Osteoblast (primary cell): ENCODE data around the gene PPP1R3C. TPM values are rescaled to one million over a fixed set of nuclear protein-coding genes. Genes with fewer than 3 reads are reported as not detected.

Experiments used
- DNase-seq: peaks from one replicate; pipeline ENCODE4 v3.0.0; 2011; ENCODE audit warnings: low spot score, mixed read lengths; ENCODE audit not compliant: insufficient read length; ENCODE audit errors: missing footprints
- H2AFZ ChIP-seq: 2 replicates; pipeline ENCODE4 v1.6.0; 2011; ENCODE audit warnings: mild to moderate bottlenecking, low read length
- H3K27ac ChIP-seq: 2 replicates; pipeline ENCODE4 v1.5.1; 2011; ENCODE audit warnings: mild to moderate bottlenecking, low read depth, low read length, moderate library complexity
- H3K27me3 ChIP-seq: 2 replicates; pipeline ENCODE4 v1.6.0; 2012; ENCODE audit warnings: mild to moderate bottlenecking, control low read depth, inconsistent platforms, low read length, moderate library complexity; ENCODE audit not compliant: insufficient read depth
- H3K36me3 ChIP-seq: 2 replicates; pipeline ENCODE4 v1.5.1; 2011; ENCODE audit warnings: mild to moderate bottlenecking, low read length, control low read depth, moderate library complexity; ENCODE audit not compliant: insufficient read depth
- H3K4me1 ChIP-seq: 2 replicates; pipeline ENCODE4 v1.5.1; 2011; ENCODE audit warnings: mild to moderate bottlenecking, low read length, control low read depth, moderate library complexity; ENCODE audit not compliant: insufficient read depth
- H3K4me2 ChIP-seq: 2 replicates; pipeline ENCODE4 v1.6.0; 2011; ENCODE audit warnings: mild to moderate bottlenecking, low read length; ENCODE audit not compliant: insufficient read depth
- H3K4me3 ChIP-seq: fragments of 200-600 bp; sonication (generic); 3 replicates; pipeline ENCODE4 v1.5.1; 2012; ENCODE audit warnings: mild to moderate bottlenecking, low read length, inconsistent platforms; ENCODE audit not compliant: insufficient read depth
- H3K79me2 ChIP-seq: 2 replicates; pipeline ENCODE4 v1.6.0; 2012; ENCODE audit warnings: mild to moderate bottlenecking, low read length, control low read depth, inconsistent platforms; ENCODE audit not compliant: insufficient read depth
- H3K9me3 ChIP-seq: 2 replicates; pipeline ENCODE4 v1.5.1; 2011; ENCODE audit warnings: low read depth, low read length, control low read depth
- H4K20me1 ChIP-seq: 2 replicates; pipeline ENCODE4 v1.6.0; 2012; ENCODE audit warnings: mild to moderate bottlenecking, low read length, control low read depth; ENCODE audit not compliant: insufficient read depth
- CTCF ChIP-seq: IDR thresholded peaks from 2 replicates; pipeline ENCODE4 v1.5.1; 2011; ENCODE audit warnings: mild to moderate bottlenecking, low read depth, low read length, moderate library complexity; ENCODE audit errors: extremely low read depth
- total RNA-seq: library from RNA; depleted of rRNA; stranded (reverse); fragments of >200 nt; gene quantifications from 2 replicates; pipeline ENCODE4 v1.2.3, GENCODE V29; 2012

The PPP1R3C gene
- total RNA-seq, 1 donor = 87.9 TPM

DNA sequence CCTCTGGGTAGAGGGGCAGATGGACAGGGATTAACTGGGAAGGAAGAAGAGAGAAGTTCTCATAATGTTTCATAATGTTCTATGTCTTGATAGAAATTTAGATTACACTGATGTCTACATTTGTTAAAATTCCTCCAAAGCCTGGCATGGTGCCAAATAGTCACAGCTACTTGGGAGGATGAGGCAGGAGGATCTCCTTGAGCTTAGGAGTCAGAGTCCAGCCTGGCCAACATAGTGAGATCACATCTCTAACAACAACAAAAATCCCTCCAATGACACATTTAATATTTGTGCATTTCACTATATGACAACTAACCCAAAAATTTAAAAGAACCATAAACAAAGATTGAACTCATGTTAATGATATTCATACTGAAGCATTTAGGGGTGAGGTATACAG is 33.0 kb upstream of the PPP1R3C start:
- no peak for DNase-seq
- H3K79me2 ChIP-seq = no peaks in the 10 kb centered on the region

DNA sequence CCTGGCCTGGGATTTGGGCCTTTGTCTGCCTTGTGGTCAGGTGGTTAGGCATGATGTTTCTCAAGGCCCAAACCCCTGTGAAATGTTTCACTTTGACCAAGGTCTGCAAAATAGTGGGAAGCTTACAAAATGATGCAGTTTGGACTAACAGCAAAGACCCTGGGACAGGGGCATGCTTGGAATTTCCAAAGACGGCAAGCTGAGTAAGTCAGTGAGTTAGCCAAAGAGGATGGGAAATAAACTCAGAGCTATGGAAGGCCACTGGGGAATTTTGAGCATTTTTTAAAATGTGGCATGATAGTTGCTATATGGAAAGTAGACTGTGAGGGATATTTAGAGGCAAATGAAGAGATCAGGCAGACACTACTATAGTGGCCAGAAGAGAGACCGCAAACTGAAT is 31.6 kb upstream of the PPP1R3C start:
- Histone ChIP-seq H3K4me2 (no peak overlapping the region), H3K27ac (no peak overlapping the region), H3K36me3 (no peaks in the 10 kb centered on the region), H3K79me2 (no peaks in the 10 kb centered on the region), H4K20me1 (no peaks in the 10 kb centered on the region), H2AFZ (no peak overlapping the region), H3K4me1 (peaks cover 6% of the 10 kb centered on the region), H3K9me3 (no peaks in the 10 kb centered on the region), H3K27me3 (no peaks in the 10 kb centered on the region), H3K4me3 (no peak overlapping the region)
- no peak for DNase-seq
- TF ChIP-seq CTCF = no peak

More for the DNA sequence above, 33.0 kb upstream of the PPP1R3C start:
- Histone ChIP-seq H3K4me1 (peaks cover 6% of the 10 kb centered on the region), H3K4me2 (no peak overlapping the region), H3K36me3 (no peaks in the 10 kb centered on the region), H3K4me3 (no peak overlapping the region), H2AFZ (no peak overlapping the region), H3K9me3 (no peaks in the 10 kb centered on the region), H3K27me3 (no peaks in the 10 kb centered on the region), H4K20me1 (no peaks in the 10 kb centered on the region), H3K27ac (no peak overlapping the region)
- no peak for TF ChIP-seq CTCF

GRCh38 chr10:91662993-91663392 is 30.1 kb upstream of the PPP1R3C start:
- no peak for TF ChIP-seq CTCF
- H3K4me2 ChIP-seq = no peak overlapping the region
- H2AFZ ChIP-seq = no peak overlapping the region
- H4K20me1 ChIP-seq = no peaks in the 10 kb centered on the region
- no peak overlapping the region for H3K4me3 ChIP-seq
- no peaks in the 10 kb centered on the region for H3K9me3 ChIP-seq
- DNase-seq = no peak
- H3K79me2 ChIP-seq = no peaks in the 10 kb centered on the region
- no peak overlapping the region for H3K27ac ChIP-seq
- no peaks in the 10 kb centered on the region for H3K36me3 ChIP-seq
- peaks cover 6% of the 10 kb centered on the region for H3K4me1 ChIP-seq
- no peaks in the 10 kb centered on the region for H3K27me3 ChIP-seq

DNA sequence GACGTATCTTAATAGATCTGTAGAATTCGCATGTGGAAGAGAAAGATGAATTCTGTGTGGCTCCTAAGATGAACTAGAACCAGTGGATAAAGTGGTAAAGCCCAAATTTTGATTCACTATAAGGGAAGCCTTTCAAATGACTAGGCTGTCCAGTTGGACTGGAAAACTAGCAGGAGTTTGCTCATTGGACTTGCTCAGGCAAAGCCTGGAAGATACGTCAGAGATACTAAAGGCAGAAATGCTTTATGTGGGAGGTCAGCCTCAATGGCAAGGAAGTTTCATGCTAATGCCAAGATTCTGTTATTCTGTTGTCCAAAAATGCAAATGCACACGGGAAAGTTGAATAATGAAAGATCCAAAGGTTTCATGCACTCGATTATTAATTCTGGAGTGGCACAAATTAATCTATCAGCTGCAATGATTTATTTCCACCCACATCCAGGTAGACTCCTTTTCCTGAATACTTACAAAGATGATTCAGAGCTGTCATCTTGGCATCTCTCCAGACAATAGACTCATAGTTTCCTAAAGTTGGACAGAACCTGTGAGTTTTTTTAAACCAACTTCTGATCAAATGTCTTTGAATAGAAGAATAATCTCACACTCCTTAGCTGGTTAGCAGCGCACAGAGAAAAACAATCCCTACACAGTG is 20.5 kb upstream of the PPP1R3C start:
- H3K27ac ChIP-seq = peak overlapping the region; percentile 54
- peaks cover 22% of the 10 kb centered on the region for H3K4me1 ChIP-seq
- H3K27me3 ChIP-seq = no peaks in the 10 kb centered on the region
- no peaks in the 10 kb centered on the region for H3K79me2 ChIP-seq
- no peak overlapping the region for H3K4me2 ChIP-seq
- H3K36me3 ChIP-seq = no peaks in the 10 kb centered on the region
- no peak for TF ChIP-seq CTCF
- H3K9me3 ChIP-seq = no peaks in the 10 kb centered on the region
- H3K4me3 ChIP-seq = no peak overlapping the region
- no peak overlapping the region for H2AFZ ChIP-seq
- H4K20me1 ChIP-seq = no peaks in the 10 kb centered on the region
- no peak for DNase-seq
